ENCODE measurements around the gene TMTC1.

The TMTC1 gene

DNA sequence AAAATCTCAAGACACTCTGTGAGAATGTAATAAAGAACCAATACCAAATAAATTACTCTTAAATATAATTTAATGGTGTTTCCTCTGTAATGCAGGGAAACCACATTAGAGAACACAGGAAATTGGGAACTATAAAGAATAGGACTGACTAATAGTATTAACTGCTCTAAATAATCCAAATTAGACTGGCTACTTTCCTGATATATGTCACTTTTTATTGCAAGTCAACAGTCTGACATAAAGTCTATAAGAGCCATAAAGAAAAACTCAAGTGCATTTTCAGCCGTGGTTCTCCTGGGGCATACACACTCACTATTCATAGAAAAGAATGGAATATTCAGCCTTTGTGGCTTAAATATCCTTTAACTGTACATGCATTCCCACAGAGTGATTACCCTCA lies 161.5 kb downstream of the TMTC1 start:
- TF ChIP-seq ZNF565 (CRISPR knock-in tag; conservative IDR thresholded peaks at IDR 0.05; ENCODE audit: low read depth) (no peak), ZNF70 (CRISPR knock-in tag; IDR thresholded peaks at IDR 0.05) (no peak), PPARA (CRISPR knock-in tag; IDR thresholded peaks at IDR 0.05; ENCODE audit: borderline replicate concordance) (no peak), ZC3H10 (CRISPR knock-in tag; IDR thresholded peaks at IDR 0.05) (no peak), ZFP30 (CRISPR knock-in tag; IDR thresholded peaks at IDR 0.05) (no peak), GLIS3 (CRISPR knock-in tag; IDR thresholded peaks at IDR 0.05) (no peak), BACH2 (CRISPR knock-in tag; IDR thresholded peaks at IDR 0.05; ENCODE audit: borderline replicate concordance) (no peak), TCF4 (CRISPR knock-in tag; IDR thresholded peaks at IDR 0.05; ENCODE audit: borderline replicate concordance) (no peak), SNAI2 (CRISPR knock-in tag; IDR thresholded peaks at IDR 0.05) (no peak), ZFP3 (CRISPR knock-in tag; IDR thresholded peaks at IDR 0.05) (no peak), ZNF8 (CRISPR knock-in tag; IDR thresholded peaks at IDR 0.05) (no peak)
- TF ChIP-seq, protein P1, sequence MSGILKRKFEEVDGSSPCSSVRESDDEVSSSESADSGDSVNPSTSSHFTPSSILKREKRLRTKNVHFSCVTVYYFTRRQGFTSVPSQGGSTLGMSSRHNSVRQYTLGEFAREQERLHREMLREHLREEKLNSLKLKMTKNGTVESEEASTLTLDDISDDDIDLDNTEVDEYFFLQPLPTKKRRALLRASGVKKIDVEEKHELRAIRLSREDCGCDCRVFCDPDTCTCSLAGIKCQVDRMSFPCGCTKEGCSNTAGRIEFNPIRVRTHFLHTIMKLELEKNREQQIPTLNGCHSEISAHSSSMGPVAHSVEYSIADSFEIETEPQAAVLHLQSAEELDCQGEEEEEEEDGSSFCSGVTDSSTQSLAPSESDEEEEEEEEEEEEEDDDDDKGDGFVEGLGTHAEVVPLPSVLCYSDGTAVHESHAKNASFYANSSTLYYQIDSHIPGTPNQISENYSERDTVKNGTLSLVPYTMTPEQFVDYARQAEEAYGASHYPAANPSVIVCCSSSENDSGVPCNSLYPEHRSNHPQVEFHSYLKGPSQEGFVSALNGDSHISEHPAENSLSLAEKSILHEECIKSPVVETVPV (CRISPR knock-in tag; IDR thresholded peaks at IDR 0.05), result no peak
- TF ChIP-seq, protein P2, sequence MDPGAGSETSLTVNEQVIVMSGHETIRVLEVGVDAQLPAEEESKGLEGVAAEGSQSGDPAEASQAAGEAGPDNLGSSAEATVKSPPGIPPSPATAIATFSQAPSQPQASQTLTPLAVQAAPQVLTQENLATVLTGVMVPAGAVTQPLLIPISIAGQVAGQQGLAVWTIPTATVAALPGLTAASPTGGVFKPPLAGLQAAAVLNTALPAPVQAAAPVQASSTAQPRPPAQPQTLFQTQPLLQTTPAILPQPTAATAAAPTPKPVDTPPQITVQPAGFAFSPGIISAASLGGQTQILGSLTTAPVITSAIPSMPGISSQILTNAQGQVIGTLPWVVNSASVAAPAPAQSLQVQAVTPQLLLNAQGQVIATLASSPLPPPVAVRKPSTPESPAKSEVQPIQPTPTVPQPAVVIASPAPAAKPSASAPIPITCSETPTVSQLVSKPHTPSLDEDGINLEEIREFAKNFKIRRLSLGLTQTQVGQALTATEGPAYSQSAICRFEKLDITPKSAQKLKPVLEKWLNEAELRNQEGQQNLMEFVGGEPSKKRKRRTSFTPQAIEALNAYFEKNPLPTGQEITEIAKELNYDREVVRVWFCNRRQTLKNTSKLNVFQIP (CRISPR knock-in tag; IDR thresholded peaks at IDR 0.05; ENCODE audit: borderline replicate concordance, low read depth), result no peak
- TF ChIP-seq, protein P3, sequence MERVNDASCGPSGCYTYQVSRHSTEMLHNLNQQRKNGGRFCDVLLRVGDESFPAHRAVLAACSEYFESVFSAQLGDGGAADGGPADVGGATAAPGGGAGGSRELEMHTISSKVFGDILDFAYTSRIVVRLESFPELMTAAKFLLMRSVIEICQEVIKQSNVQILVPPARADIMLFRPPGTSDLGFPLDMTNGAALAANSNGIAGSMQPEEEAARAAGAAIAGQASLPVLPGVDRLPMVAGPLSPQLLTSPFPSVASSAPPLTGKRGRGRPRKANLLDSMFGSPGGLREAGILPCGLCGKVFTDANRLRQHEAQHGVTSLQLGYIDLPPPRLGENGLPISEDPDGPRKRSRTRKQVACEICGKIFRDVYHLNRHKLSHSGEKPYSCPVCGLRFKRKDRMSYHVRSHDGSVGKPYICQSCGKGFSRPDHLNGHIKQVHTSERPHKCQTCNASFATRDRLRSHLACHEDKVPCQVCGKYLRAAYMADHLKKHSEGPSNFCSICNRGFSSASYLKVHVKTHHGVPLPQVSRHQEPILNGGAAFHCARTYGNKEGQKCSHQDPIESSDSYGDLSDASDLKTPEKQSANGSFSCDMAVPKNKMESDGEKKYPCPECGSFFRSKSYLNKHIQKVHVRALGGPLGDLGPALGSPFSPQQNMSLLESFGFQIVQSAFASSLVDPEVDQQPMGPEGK (CRISPR knock-in tag; IDR thresholded peaks at IDR 0.05; ENCODE audit: borderline replicate concordance), result no peak
- no peak for ATAC-seq

DNA sequence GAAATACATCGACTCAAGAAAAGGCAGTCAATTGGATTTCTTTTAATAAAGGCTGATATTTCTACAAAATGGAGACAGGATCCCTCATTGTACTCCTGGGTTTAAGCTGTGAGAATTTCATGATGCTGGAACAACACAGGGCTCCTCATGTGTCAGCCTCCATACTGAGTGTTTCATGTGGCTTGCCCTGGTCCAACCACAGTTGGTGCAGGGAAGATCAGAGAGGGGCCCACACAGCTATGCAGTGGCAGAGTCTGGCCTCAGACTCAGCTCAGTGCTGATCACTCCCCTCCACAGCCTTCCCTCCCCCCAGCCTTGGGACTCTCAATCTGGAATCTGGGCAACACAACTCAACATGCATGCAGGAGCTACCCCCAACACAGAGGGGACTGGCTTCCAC lies 163.7 kb downstream of the TMTC1 start:
- no peak for ATAC-seq
- TF ChIP-seq ZNF70 (CRISPR knock-in tag; IDR thresholded peaks at IDR 0.05) (no peak), BACH2 (CRISPR knock-in tag; IDR thresholded peaks at IDR 0.05; ENCODE audit: borderline replicate concordance) (no peak), ARNTL (CRISPR knock-in tag; IDR thresholded peaks at IDR 0.05; ENCODE audit: borderline replicate concordance, low read depth) (no peak), RARB (CRISPR knock-in tag; IDR thresholded peaks at IDR 0.05) (no peak), CSDC2 (CRISPR knock-in tag; IDR thresholded peaks at IDR 0.05) (no peak), SNAI2 (CRISPR knock-in tag; IDR thresholded peaks at IDR 0.05) (no peak), ZNF8 (CRISPR knock-in tag; IDR thresholded peaks at IDR 0.05) (no peak), ZFP3 (CRISPR knock-in tag; IDR thresholded peaks at IDR 0.05) (no peak), GLIS3 (CRISPR knock-in tag; IDR thresholded peaks at IDR 0.05) (no peak), ISL1 (CRISPR knock-in tag; IDR thresholded peaks at IDR 0.05) (no peak), ZNF565 (CRISPR knock-in tag; conservative IDR thresholded peaks at IDR 0.05; ENCODE audit: low read depth) (no peak), ZFP30 (CRISPR knock-in tag; IDR thresholded peaks at IDR 0.05) (no peak), TCF4 (CRISPR knock-in tag; IDR thresholded peaks at IDR 0.05; ENCODE audit: borderline replicate concordance) (no peak), OSR1 (CRISPR knock-in tag; IDR thresholded peaks at IDR 0.05) (no peak), TOX (CRISPR knock-in tag; IDR thresholded peaks at IDR 0.05; ENCODE audit: borderline replicate concordance) (no peak)
- TF ChIP-seq, protein P4, sequence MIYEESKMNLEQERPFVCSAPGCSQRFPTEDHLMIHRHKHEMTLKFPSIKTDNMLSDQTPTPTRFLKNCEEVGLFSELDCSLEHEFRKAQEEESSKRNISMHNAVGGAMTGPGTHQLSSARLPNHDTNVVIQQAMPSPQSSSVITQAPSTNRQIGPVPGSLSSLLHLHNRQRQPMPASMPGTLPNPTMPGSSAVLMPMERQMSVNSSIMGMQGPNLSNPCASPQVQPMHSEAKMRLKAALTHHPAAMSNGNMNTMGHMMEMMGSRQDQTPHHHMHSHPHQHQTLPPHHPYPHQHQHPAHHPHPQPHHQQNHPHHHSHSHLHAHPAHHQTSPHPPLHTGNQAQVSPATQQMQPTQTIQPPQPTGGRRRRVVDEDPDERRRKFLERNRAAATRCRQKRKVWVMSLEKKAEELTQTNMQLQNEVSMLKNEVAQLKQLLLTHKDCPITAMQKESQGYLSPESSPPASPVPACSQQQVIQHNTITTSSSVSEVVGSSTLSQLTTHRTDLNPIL (CRISPR knock-in tag; IDR thresholded peaks at IDR 0.05; ENCODE audit: low read depth), result no peak
- TF ChIP-seq, protein P3 (CRISPR knock-in tag; IDR thresholded peaks at IDR 0.05; ENCODE audit: borderline replicate concordance), result no peak
- TF ChIP-seq, protein P5, sequence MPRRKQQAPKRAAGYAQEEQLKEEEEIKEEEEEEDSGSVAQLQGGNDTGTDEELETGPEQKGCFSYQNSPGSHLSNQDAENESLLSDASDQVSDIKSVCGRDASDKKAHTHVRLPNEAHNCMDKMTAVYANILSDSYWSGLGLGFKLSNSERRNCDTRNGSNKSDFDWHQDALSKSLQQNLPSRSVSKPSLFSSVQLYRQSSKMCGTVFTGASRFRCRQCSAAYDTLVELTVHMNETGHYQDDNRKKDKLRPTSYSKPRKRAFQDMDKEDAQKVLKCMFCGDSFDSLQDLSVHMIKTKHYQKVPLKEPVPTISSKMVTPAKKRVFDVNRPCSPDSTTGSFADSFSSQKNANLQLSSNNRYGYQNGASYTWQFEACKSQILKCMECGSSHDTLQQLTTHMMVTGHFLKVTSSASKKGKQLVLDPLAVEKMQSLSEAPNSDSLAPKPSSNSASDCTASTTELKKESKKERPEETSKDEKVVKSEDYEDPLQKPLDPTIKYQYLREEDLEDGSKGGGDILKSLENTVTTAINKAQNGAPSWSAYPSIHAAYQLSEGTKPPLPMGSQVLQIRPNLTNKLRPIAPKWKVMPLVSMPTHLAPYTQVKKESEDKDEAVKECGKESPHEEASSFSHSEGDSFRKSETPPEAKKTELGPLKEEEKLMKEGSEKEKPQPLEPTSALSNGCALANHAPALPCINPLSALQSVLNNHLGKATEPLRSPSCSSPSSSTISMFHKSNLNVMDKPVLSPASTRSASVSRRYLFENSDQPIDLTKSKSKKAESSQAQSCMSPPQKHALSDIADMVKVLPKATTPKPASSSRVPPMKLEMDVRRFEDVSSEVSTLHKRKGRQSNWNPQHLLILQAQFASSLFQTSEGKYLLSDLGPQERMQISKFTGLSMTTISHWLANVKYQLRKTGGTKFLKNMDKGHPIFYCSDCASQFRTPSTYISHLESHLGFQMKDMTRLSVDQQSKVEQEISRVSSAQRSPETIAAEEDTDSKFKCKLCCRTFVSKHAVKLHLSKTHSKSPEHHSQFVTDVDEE (CRISPR knock-in tag; IDR thresholded peaks at IDR 0.05), result no peak
- TF ChIP-seq, protein P1 (CRISPR knock-in tag; IDR thresholded peaks at IDR 0.05), result no peak
- TF ChIP-seq, protein P2 (CRISPR knock-in tag; IDR thresholded peaks at IDR 0.05; ENCODE audit: borderline replicate concordance, low read depth), result no peak
